Dedifferentiated amniotic fluid mesenchymal stem cell (primary cell): Measurements from ENCODE around the gene AKNA.

Source experiments
- DNase-seq: peaks from one replicate; pipeline ENCODE4 v3.0.0-alpha.2; 2016; ENCODE audit errors: extremely low spot score

The AKNA gene

DNA sequence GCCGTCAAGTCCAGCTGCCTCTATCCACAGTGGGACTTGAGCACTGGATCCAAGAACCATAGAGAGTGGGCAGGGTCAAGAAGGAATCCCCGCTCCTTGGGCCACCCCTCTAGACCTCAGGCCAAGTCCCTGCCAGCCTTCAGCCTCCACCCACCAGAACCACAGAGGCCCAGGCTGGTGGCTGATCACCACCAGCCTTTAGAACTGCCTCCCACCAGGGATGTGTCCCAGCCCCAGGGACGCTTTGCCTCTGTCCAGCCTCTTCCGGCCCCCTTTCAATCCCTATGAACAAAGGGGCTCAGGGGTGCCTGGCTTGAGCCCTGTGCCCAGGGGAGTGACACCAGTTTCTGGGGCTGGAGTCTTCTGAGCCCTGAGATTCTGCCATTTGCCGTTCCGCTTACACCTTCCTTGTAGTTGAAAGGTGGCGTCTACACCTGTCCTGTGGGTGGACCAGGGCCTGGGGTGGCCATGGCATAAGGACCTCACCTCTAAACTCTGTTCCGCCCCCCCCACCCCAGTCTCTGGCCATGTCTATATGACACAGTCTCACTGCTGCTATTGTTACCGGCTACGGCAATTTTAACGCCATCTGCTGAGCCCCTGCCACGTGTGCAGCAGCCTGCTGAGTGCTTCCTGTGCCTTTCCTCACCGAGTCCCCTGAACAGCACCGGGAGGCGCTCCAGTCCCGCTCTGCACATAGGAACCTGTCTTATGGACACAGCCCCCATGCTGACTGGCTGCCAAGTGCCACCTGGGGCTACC is 100.6 kb downstream of the AKNA start:
- DNase-seq, result no peak

DNA sequence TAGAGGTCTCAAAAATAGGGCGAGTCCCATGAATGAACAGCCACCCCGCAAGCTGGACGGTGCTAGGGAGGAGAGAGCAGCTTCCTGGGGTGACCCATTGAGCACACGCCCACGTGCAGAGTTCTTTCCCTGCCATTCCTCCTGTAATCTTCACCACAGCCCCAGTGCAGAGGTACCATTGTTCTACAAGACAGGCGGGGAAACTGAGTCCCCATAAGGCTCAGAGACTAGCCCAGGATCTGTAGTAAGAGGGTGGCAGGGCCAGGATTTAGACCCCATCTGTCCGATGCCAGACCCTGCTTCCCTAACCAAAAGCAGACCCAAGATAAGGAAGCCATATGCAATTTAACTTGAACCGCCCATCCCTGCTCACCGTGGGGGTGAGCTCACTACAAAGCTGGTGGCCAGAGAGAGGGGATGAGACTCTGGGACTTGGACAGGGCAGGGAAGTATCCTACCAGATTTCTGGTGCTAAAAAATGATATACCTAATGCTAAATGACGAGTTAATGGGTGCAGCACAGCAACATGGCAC is 101.6 kb downstream of the AKNA start:
- no peak for DNase-seq

DNA sequence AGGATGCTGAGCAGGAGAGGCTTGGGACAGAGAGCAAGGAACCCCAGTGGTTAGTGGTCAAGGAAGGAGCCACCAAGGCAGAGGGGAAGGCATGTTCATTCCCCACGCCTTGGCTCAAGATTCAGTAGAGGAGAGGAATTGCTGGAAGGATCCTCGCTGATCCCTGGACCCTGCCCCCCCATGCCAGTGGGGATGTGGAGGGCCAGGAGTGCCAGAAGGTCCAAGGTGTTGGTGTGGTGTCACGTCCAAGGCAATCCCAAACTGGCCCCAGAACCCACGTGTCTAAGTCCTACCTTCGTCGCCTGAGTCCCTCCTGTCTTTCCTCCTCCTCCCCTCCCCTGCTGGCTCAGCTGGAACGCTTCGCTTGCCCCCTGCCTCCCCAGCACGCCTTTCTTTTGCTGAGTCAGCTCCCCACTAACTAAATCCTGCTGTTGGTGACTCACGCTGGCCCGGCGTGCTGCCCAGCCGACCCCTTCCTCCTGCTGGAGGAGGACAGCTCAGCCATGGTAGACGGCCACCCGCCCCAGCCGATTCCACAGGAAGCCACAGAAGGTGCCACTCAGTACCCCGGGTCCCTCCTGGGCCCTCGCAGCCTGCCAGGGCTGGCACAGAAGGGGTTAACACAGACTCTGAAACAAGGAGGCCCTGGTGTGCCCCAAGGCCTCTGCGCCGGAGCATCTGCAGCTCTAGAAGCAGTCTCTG is 102.5 kb downstream of the AKNA start:
- peak; percentile 88 for DNase-seq

DNA sequence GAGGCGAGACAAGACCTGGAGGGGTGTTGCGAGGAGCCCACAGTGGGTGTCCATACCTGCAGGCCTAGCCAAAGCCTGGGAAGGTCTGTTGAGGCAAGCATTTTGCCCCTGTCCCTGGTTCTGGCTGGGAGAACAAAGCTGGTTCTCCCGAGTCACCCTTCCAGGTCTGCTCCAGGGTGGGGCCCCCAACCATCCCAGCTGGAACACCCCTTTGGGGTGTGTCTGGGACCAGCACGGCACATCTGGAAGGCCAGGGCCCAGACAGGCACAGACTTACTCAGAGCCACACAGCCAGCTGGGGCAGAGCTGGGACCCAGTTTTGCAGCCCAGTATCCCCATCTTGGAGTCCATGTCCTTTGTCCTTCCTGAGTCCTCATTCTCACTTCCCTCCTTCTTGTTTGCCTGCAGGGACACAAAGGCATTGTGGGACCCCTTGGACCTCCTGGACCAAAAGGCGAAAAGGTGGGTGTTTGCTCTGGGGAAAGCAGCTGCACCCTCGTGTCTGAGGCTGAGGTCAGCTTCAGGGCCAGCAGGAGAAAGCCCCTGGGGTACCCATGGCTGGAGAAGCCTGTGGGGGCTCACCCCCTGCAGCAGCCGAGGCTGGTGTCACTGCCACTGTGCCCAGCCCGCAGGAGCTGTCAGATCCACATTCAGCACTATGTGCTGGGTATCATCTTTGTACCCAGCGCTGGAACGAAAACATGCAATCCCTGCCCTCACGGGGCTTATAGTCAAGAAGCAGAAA is 103.3 kb downstream of the AKNA start:
- DNase-seq, result no peak
